NCI-H2107 treated with DMSO at 0.1 percent for 48 hours (cell line): ENCODE results near the gene KAT2A.

Experiments
- DNase-seq: peaks from one replicate; lab custom pipeline; 2025; ENCODE audit not compliant: unreplicated experiment; lab: John Stamatoyannopoulos, UW

Gene KAT2A

DNA sequence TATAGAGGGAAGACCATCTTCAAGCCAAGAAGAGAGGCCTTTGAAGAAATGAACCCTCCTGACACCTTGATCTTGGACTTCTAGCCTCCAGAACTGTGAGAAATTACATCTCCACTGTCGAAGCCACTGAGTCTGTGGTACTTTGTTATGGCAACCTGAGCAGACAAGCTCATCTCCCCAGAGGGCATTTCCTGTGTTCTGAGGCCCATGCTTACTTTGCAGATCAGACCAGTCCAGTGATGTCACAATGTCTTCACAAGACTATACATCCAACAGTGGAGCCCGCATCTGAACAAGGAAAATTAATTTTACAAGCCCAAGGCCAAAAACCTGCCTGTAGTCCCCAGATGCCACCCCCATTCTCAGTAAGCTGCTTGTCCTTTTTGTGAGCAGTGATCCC is 56.0 kb downstream of the KAT2A start:
- DNase-seq, result no peak
